Heart right ventricle (tissue), 16 donors: ENCODE results near the gene POLR1G. TPM values are rescaled to one million over a fixed set of nuclear protein-coding genes. Genes with fewer than 3 reads are reported as not detected.

Experiments used
- ATAC-seq, 8 donors: fragments of 200-7000 bp; cut with Tn5 transposase; one replicate each; pipeline ENCODE4 v1.9.1; 2020; ENCODE audit warnings: mild to moderate bottlenecking in 8 of 8, moderate library complexity in 8 of 8, moderate number of reproducible peaks in 1 of 8
- DNase-seq, 2 donors: peaks; one replicate each; pipeline ENCODE4 v3.0.0-alpha.2; 2020
- H3K27ac ChIP-seq, 10 donors: fragments of 200-600 bp; sonication (generic) in 2 of 10; one replicate each; pipeline versions ENCODE4 v1.5.0 to v1.8.0; 2020 to 2022; ENCODE audit warnings: mild to moderate bottlenecking in 3 of 10
- H3K27me3 ChIP-seq, 7 donors: fragments of 200-600 bp; one replicate each; pipeline ENCODE4 v1.8.0; 2021 to 2022; ENCODE audit warnings: mild to moderate bottlenecking in 2 of 7
- H3K36me3 ChIP-seq, 9 donors: fragments of 200-600 bp; sonication (generic) in 1 of 9; one replicate each; pipeline versions ENCODE4 v1.5.0 to v1.8.0; 2020 to 2022; ENCODE audit warnings: mild to moderate bottlenecking in 2 of 9
- H3K4me1 ChIP-seq, 9 donors: fragments of 200-600 bp; sonication (generic) in 1 of 9; one replicate each; pipeline versions ENCODE4 v1.5.0 to v1.8.0; 2020 to 2022; ENCODE audit warnings: mild to moderate bottlenecking in 4 of 9
- H3K4me3 ChIP-seq, 10 donors: fragments of 200-600 bp; sonication (generic) in 2 of 10; one replicate each; pipeline versions ENCODE4 v1.5.0 to v1.8.0; 2020 to 2022; ENCODE audit warnings: mild to moderate bottlenecking in 7 of 10, moderate library complexity in 2 of 10
- H3K9me3 ChIP-seq, 11 donors: fragments of 200-600 bp in 10 of 11; sonication (generic) in 2 of 11; one replicate each; pipeline versions ENCODE4 v1.5.0 to v1.8.0; 2013 to 2022; ENCODE audit warnings: mild to moderate bottlenecking in 2 of 11, control low read depth in 1 of 11, moderate library complexity in 1 of 11
- CTCF ChIP-seq, 9 donors: fragments of 200-600 bp; sonication (generic) in 2 of 9; IDR thresholded peaks; one replicate each; pipeline versions ENCODE4 v1.5.0 to v1.8.0; 2021 to 2022; ENCODE audit warnings: antibody characterized with exemption in 9 of 9, mild to moderate bottlenecking in 5 of 9, moderate library complexity in 1 of 9
- WGBS, 2 donors: extraction: QIAGEN DNeasy Blood & Tissue Kit; methylation state at CpG; one replicate each; pipeline ENCODE4 v1.1.7; 2013; ENCODE audit warnings: inconsistent platforms in 1 of 2; 5-methylcytosine and 5-hydroxymethylcytosine counted together
- intact Hi-C, 10 donors: fragments of 100-400 bp; cut with DNase I; formaldehyde crosslinking; loops; one replicate each; pipeline versions ENCODE4 v1.11.1 to v1.14.2; 2022
- polyA plus RNA-seq, 2 donors: library from polyadenylated mRNA; stranded (reverse); fragments of 200-250 nt; gene quantifications; one replicate each; pipeline ENCODE4 v1.2.3, GENCODE V29; 2013
- total RNA-seq, 10 donors: library from RNA; stranded (reverse); fragmentation: NEBNext Ultra II Directional in 3 of 10; extraction: Animal tissue kit (Norgen Biotek cat#: 25700) in 3 of 10; gene quantifications; one replicate each; pipeline versions ENCODE4 v1.2.1 to v1.2.4, GENCODE V29; 2021 to 2023
- donor health status: Arrhythmogenic right ventricular cardiomyopathy.
- donor health status: ischemic (EF 13 %, LVEDD 7.1; RV severe dilation, severe dysfunction).
- donor health status: healthy with polysubstance abuse.
- donor health status: DM: no; HTN: yes; CAD: no.
- donor health status: DM: no; HTN: no; CAD: no.
- donor health status: ischemic (EF 25% LVEDD 6.9; RV normal size, moderate dysfunction).
- donor health status: ischemic (EF 25% LVEDD 5.7; RV mildly dilated, moderate dysfunction).
- donor health status: healthy.
- donor health status: DM: yes; HTN: yes; CAD: no.
- donor health status: Ischemic cardiomyopathy.
- donor health status: ischemic (EF 35%, LVEDD 5.7; RV mildly dilated, moderate dysfunction).
- donor health status: nonischemic (EF 11% LVEDD 7.7; RV severe dilation, severe dysfunction).
- donor health status: DM: yes; HTN: yes; CAD: no.
- donor health status: PGD.
- donor health status: ischemic (EF 29% LVEDD 5.4; RV normal size, mild dysfunction).
- donor health status: nonischemic (EF 23%, LVEDD 6.1; RV moderate dilation, normal function).

Gene POLR1G
- total and polyA plus RNA-seq, 12 donors, result 4.1 to 9.8 (median 5.6) TPM

GRCh38 chr19:45376045-45376724, 30.3 kb upstream of the POLR1G start:
- Histone ChIP-seq H3K9me3 (no peaks in the 10 kb centered on the region), H3K27ac (peak overlapping the region in 9 of 10 donors; percentile 9 to 80 (median 38)), H3K36me3 (peaks cover 0 to 21% (median 0%) of the 10 kb centered on the region in 9 donors), H3K4me3 (no peak overlapping the region), H3K4me1 (peaks cover 0 to 14% (median 6%) of the 10 kb centered on the region in 9 donors), H3K27me3 (no peaks in the 10 kb centered on the region)
- intact Hi-C loops, result no loop called here
- TF ChIP-seq CTCF (IDR thresholded peaks at IDR 0.05), result no peak
- peak in 1 of 2 donors; percentile 61 for DNase-seq
- ATAC-seq, result peak; percentile 46 to 84 (median 76)
- 22% methylated on average over 13 of the region's 13 CpGs for WGBS, 2 donors

- no peak for DNase-seq
- ATAC-seq, result no peak
- Histone ChIP-seq H3K4me3 (no peak overlapping the region), H3K4me1 (peaks cover 0 to 13% (median 3%) of the 10 kb centered on the region in 9 donors), H3K27ac (no peak overlapping the region), H3K9me3 (no peaks in the 10 kb centered on the region), H3K27me3 (peaks cover 0 to 14% (median 7%) of the 10 kb centered on the region in 7 donors), H3K36me3 (peaks cover 0 to 35% (median 0%) of the 10 kb centered on the region in 9 donors)
- WGBS, 2 donors, result 69 to 84% methylated on average over 1 of the region's 1 CpG
- TF ChIP-seq CTCF (IDR thresholded peaks at IDR 0.05), result no peak
- intact Hi-C loops, result no loop called here
Measured at GRCh38 chr19:45380107-45380506, 26.3 kb upstream of the POLR1G start.

GRCh38 chr19:45382426-45382825, 24.0 kb upstream of the POLR1G start:
- no peak overlapping the region for H3K4me3 ChIP-seq
- peaks cover 0 to 14% (median 10%) of the 10 kb centered on the region in 9 donors for H3K4me1 ChIP-seq
- H3K9me3 ChIP-seq, result no peaks in the 10 kb centered on the region
- H3K36me3 ChIP-seq, result peaks cover 0 to 35% (median 0%) of the 10 kb centered on the region in 9 donors
- intact Hi-C loops, result no loop called here
- no peak for ATAC-seq
- no peak overlapping the region for H3K27ac ChIP-seq
- peaks cover 0 to 37% (median 17%) of the 10 kb centered on the region in 7 donors for H3K27me3 ChIP-seq
- 86 to 89% methylated on average over 29 of the region's 29 CpGs for WGBS, 2 donors
- no peak for TF ChIP-seq CTCF (IDR thresholded peaks at IDR 0.05)
- DNase-seq, result no peak

- Histone ChIP-seq H3K27me3 (peaks cover 0 to 42% (median 17%) of the 10 kb centered on the region in 7 donors), H3K36me3 (peaks cover 0 to 40% (median 0%) of the 10 kb centered on the region in 9 donors), H3K27ac (no peak overlapping the region), H3K4me3 (no peak overlapping the region), H3K9me3 (no peaks in the 10 kb centered on the region), H3K4me1 (peaks cover 0 to 14% (median 10%) of the 10 kb centered on the region in 9 donors)
- no peak for TF ChIP-seq CTCF (IDR thresholded peaks at IDR 0.05)
- 9 to 10% methylated on average over 75 of the region's 75 CpGs for WGBS, 2 donors
- peak; percentile 21 to 66 (median 52) for ATAC-seq
- intact Hi-C loops, result no loop called here
- DNase-seq, result no peak
Measured at GRCh38 chr19:45385392-45386221, 20.8 kb upstream of the POLR1G start.
